ELF-1 (cell line): ENCODE data around the gene UCHL1.
"Not testable (repeated sequence)": the region's sequence is repeated elsewhere in the genome, so short reads cannot be mapped to it uniquely, and the experiment has no call there.

ENCODE experiments used
- DNase-seq: peaks from one replicate; pipeline ENCODE4 v3.0.0-alpha.2; 2016; ENCODE audit warnings: low read depth, low spot score

Gene UCHL1

DNA sequence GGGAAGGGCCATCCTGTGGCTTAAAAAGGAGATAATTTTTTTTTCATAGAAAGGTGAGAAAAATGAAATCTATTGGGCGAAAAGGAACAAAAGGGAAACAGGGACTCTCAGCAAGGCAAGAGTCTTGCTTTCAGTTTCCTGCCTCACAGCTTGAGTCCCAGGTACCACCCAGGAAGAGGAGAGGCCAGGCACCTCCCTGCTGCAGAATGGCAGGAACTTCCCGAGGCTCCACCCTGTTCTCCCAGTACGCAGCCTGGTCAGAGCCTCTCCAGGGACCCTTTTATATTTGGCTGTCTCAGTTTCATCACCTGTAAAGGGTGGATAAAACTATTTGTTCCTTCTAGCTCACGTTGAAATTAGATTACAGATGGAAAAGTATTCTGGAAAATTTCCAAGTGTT, 33.8 kb downstream of the UCHL1 start:
- no peak for DNase-seq

DNA sequence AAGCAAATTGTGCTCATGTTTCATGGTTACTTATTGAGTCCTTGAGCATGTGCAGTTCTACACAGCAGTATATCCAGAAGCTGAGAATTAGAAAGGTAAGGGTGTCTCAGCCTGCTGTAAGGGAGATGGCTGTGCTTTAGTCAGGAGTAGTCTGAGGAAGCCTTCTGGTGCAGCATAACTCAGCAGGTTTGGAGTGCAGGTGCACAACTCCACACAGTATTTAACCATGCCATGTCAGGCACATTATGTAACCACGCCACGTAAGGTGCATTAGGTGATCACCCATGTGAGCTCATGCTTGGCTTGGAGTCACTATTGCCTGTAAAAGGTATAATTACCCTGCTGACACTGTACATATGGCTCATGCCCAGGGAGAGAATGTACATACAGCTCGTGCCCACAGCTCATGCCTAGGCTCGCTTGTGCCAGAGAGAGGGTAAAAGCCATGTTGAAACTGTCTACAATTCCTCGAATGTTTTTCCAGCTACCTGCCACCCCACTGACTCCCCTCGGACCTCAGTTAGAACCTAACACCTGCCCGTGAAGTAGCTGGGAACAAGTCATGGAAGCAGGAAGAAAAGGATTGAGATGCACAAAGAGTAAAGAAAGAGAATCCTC, 37.8 kb downstream of the UCHL1 start:
- DNase-seq = peak; percentile 22

- no peak for DNase-seq
Observed at GRCh38 chr4:41296995-41297394, 40.3 kb downstream of the UCHL1 start.

DNA sequence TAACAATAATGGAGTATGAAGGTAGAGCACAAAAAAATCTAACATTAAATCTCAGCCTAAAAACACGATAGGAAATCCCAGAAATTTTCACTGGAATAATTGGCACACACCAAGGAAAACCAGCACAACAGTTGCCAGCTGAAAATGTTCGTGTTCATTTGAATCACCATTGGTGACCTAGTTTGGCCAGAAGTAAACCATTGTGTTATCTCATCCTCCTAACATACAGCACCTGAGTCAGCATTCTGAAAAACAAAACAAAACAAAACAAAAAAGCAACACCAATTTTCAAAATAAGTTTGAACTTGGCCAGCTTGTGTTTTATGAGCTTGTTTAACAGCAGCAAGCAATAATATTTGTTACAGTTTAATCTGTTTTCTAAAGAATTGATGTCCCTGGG, 41.1 kb downstream of the UCHL1 start:
- DNase-seq = no peak

GRCh38 chr4:41299486-41299885, 42.8 kb downstream of the UCHL1 start:
- no peak for DNase-seq

DNA sequence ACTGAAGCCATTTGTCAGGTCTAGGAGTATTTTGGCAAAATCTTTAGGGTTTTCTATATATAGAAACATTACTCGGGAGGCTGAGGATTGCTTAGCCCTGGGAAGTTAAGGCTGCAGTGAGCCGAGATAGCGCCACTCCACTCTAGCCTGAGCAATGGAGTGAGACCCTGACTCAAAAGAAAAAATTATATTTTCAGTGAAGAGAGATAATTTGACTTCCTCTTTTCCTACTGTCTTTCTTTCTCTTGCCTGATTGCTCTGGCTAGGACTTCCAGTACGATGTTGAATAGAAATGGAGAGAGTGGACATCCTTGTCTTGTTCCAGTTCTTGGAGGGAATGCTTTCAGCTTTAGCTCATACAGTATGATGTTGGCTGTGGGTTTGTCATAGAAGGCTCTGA, 44.4 kb downstream of the UCHL1 start:
- no peak for DNase-seq

GRCh38 chr4:41303372-41304118, 46.8 kb downstream of the UCHL1 start:
- no peak for DNase-seq

DNA sequence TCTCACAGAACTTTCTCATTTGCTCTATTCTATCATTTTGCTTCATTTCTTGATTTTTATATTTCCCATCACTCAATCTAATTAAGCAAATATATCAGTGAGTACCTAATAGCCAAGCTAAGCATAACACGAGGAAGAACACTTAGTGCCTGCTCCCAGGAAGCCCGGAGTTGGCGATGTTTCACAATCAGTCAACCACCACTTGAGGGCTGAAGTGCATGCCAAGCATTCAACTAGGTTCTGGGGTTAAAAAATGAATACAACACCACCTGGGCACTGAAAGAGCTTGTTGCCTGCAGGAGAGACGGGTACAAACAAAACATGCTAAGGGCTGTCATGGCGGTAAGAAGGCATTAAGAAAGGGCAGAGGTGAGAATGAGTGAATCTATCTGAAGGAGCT, 47.5 kb downstream of the UCHL1 start:
- no peak for DNase-seq

DNA sequence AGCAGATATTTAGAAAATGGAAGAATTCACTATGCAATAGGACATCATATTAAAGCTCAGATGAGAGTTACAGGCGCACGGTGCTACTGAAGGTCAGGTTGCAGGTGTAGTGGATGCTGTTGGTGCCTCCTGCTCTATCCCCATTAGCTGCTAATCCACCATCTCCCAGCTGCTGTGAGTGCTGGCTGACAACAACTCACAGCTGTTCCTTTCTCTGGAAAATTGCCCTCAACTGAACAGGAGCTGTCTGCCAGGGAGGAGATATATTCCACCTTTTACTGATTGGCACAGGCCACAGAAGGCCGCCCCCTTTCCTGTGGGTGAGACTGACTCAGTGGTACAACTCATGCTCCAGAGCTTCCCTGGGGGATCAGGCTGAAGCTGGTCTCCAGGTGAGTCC, 48.7 kb downstream of the UCHL1 start:
- DNase-seq = no peak

DNA sequence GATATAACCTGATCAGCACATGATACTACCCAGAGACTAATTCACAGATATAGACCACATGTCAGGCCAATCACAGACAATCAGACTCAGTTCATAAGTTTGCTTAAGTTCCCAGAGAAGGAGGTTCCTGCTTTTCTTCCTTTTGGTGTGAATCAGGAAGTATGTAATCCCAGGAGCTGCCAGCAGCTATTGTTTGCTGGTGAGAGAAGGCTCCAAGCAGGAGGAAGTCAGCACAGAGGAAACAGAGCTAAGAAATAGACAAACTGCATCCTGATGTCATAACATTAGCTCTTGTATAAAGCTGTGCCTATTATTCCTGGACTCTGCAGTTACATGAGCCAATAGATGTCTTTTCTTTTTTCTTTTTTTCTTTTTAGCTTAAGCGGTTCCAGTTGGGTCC, 50.9 kb downstream of the UCHL1 start:
- DNase-seq = no peak

GRCh38 chr4:41308398-41308797, 51.7 kb downstream of the UCHL1 start:
- DNase-seq = no peak

- not testable (repeated sequence) for DNase-seq
Observed at GRCh38 chr4:41315426-41315825, 58.7 kb downstream of the UCHL1 start.

- DNase-seq = no peak
Observed at GRCh38 chr4:41315862-41316261, 59.1 kb downstream of the UCHL1 start.
